Astrocyte of the spinal cord (primary cell): ENCODE results near the gene GH1.
A peak's percentile ranks its signal among the peaks of the same experiment; 100 is the strongest.
"Not testable (repeated sequence)": the region's sequence is repeated elsewhere in the genome, so short reads cannot be mapped to it uniquely, and the experiment has no call there.

Source experiments
- DNase-seq: peaks from one replicate; pipeline ENCODE4 v3.0.0; 2011; ENCODE audit warnings: low read depth, low spot score
- H3K4me3 ChIP-seq: 2 replicates; pipeline ENCODE4 v1.5.1; 2011; ENCODE audit warnings: low read depth, mild to moderate bottlenecking, low read length, moderate library complexity
- CTCF ChIP-seq: IDR thresholded peaks from 2 replicates; pipeline ENCODE4 v1.5.1; 2012; ENCODE audit warnings: low read depth, mild to moderate bottlenecking, low read length, inconsistent platforms
- in situ Hi-C: cut with HindIII; loops from 2 replicates; pipeline ENCODE4 v1.10.0; 2017; ENCODE audit warnings: low sequenced_read_pairs

Gene GH1

GRCh38 chr17:63918789-63919305 is at the start of gene GH1:
Gene GH1 (minus strand): TSS chr17:63918839. CDS start chr17:63918776, 63 bp downstream.
- DNase-seq, in situ Hi-C loops, H3K4me3 ChIP-seq: not testable (repeated sequence)

- no peak overlapping the region for H3K4me3 ChIP-seq
- no peak for DNase-seq
- in situ Hi-C loops: no loop called here
- no peak for TF ChIP-seq CTCF
Observed at GRCh38 chr17:63967953-63968352, 49.3 kb upstream of the GH1 start.

- no peak for DNase-seq
- in situ Hi-C loops: no loop called here
- no peak for TF ChIP-seq CTCF
- no peak overlapping the region for H3K4me3 ChIP-seq
Observed at GRCh38 chr17:63966646-63967264, 48.1 kb upstream of the GH1 start.

- TF ChIP-seq CTCF: no peak
Observed at GRCh38 chr17:63963123-63963522, 44.5 kb upstream of the GH1 start.

GRCh38 chr17:63962298-63962744 is 43.7 kb upstream of the GH1 start:
- no peak overlapping the region for H3K4me3 ChIP-seq
- in situ Hi-C loops: no loop called here
- no peak for TF ChIP-seq CTCF
- no peak for DNase-seq

More at GRCh38 chr17:63963123-63963522, 44.5 kb upstream of the GH1 start:
- H3K4me3 ChIP-seq: no peak overlapping the region
- in situ Hi-C loops: no loop called here
- no peak for DNase-seq

- peak; percentile 59 for DNase-seq
- no peak overlapping the region for H3K4me3 ChIP-seq
- TF ChIP-seq CTCF: no peak
- in situ Hi-C loops: no loop called here
Observed at GRCh38 chr17:63961355-63962212, 42.9 kb upstream of the GH1 start.

- H3K4me3 ChIP-seq: no peak overlapping the region
- in situ Hi-C loops: no loop called here
- DNase-seq: no peak
- no peak for TF ChIP-seq CTCF
Observed at GRCh38 chr17:63960430-63960829, 41.8 kb upstream of the GH1 start.
